CD4-positive, alpha-beta T cell treated with Interleukin-15 for 1 hour (primary cell): Measurements from ENCODE around the gene UTP14C.
"Not testable (repeated sequence)": the region's sequence is repeated elsewhere in the genome, so short reads cannot be mapped to it uniquely, and the experiment has no call there.

ENCODE experiments used
- DNase-seq: peaks from one replicate; pipeline ENCODE4 v3.0.0-alpha.2; 2020

The UTP14C gene

GRCh38 chr13:52048516-52048915 lies 24.0 kb downstream of the UTP14C start:
- no peak for DNase-seq

- no peak for DNase-seq
These were observed 26.9 kb downstream of the UTP14C start for GRCh38 chr13:52051400-52051799.

GRCh38 chr13:52053460-52053859 lies 29.0 kb downstream of the UTP14C start:
- no peak for DNase-seq

GRCh38 chr13:52061064-52061463 lies 36.6 kb downstream of the UTP14C start:
- DNase-seq = not testable (repeated sequence)

GRCh38 chr13:52061587-52061986 lies 37.1 kb downstream of the UTP14C start:
- no peak for DNase-seq

GRCh38 chr13:52067237-52067636 lies 42.7 kb downstream of the UTP14C start:
- no peak for DNase-seq

GRCh38 chr13:52070929-52071523 lies 46.5 kb downstream of the UTP14C start:
- no peak for DNase-seq
